ENCODE data around the gene FUT3.

Gene FUT3

DNA sequence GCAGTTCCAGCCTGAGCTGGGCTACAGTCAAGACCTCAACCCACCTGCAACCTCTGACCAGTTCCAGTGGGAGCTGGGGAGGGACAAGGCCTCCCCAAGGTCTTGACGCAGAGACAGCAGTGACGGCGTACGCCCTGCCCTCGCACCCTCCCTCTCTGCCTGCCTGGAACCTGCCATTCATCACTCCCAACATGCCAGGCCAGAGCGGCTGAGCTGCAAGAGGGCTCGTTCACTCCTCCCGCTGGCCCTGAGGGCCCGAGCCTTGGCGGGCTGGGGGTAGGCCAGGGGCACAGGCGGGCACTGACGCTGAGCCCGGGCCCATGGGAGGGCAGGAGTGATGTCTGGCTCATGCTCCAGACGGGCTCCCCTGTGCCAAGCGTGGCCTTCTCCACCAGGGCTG lies 44.2 kb upstream of the FUT3 start:
- no peaks in the 10 kb centered on the region for H3K27me3 ChIP-seq (ENCODE audit: insufficient read depth, low read length, poor library complexity, severe bottlenecking)
- TF ChIP-seq, protein P1, sequence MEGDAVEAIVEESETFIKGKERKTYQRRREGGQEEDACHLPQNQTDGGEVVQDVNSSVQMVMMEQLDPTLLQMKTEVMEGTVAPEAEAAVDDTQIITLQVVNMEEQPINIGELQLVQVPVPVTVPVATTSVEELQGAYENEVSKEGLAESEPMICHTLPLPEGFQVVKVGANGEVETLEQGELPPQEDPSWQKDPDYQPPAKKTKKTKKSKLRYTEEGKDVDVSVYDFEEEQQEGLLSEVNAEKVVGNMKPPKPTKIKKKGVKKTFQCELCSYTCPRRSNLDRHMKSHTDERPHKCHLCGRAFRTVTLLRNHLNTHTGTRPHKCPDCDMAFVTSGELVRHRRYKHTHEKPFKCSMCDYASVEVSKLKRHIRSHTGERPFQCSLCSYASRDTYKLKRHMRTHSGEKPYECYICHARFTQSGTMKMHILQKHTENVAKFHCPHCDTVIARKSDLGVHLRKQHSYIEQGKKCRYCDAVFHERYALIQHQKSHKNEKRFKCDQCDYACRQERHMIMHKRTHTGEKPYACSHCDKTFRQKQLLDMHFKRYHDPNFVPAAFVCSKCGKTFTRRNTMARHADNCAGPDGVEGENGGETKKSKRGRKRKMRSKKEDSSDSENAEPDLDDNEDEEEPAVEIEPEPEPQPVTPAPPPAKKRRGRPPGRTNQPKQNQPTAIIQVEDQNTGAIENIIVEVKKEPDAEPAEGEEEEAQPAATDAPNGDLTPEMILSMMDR (conservative IDR thresholded peaks at IDR 0.05; ENCODE audit: low read length), result no peak
- TF ChIP-seq EZH2phosphoT487 (IDR thresholded peaks at IDR 0.05; ENCODE audit: borderline replicate concordance), result no peak

GRCh38 chr19:5894704-5895349 lies 43.6 kb upstream of the FUT3 start:
- H3K27me3 ChIP-seq (ENCODE audit: insufficient read depth, low read length, poor library complexity, severe bottlenecking), result no peaks in the 10 kb centered on the region
- peaks cover 4% of the 10 kb centered on the region for H4K20me1 ChIP-seq (ENCODE audit: insufficient read depth, low read length, poor library complexity, severe bottlenecking)
- peaks cover 19% of the 10 kb centered on the region; the same call in 1 of the 2 replicates for H3K79me2 ChIP-seq (ENCODE audit: insufficient read depth, low read length)
- no peaks in the 10 kb centered on the region for H3K4me1 ChIP-seq (ENCODE audit: insufficient read depth, low read length, poor library complexity, severe bottlenecking)
- no peak for TF ChIP-seq EZH2phosphoT487 (IDR thresholded peaks at IDR 0.05; ENCODE audit: borderline replicate concordance)
- no peaks in the 10 kb centered on the region for H3K9me2 ChIP-seq (replicated peaks; ENCODE audit: low read depth, low read length)
- peaks cover 18% of the 10 kb centered on the region; the same call in 1 of the 2 replicates for H3K36me3 ChIP-seq (ENCODE audit: insufficient read depth, low read length)
- H2AFZ ChIP-seq (ENCODE audit: low read length), result no peak overlapping the region
- H3K4me2 ChIP-seq (ENCODE audit: low read depth, low read length, poor library complexity, severe bottlenecking), result no peak overlapping the region
- no peak overlapping the region for H3K4me3 ChIP-seq (ENCODE audit: low read length, poor library complexity, severe bottlenecking)
- H3K9me3 ChIP-seq (ENCODE audit: insufficient read depth, low read depth, low read length), result no peaks in the 10 kb centered on the region
- H3F3A ChIP-seq (ENCODE audit: low read depth), result no peaks in the 10 kb centered on the region
- H3K9ac ChIP-seq (ENCODE audit: low read depth, low read length, poor library complexity, severe bottlenecking), result no peak overlapping the region

More for the DNA sequence above, 44.2 kb upstream of the FUT3 start:
- H3K9me3 ChIP-seq (ENCODE audit: insufficient read depth, low read depth, low read length), result no peaks in the 10 kb centered on the region
- no peak overlapping the region for H3K4me3 ChIP-seq (ENCODE audit: low read length, poor library complexity, severe bottlenecking)
- H3K9me2 ChIP-seq (replicated peaks; ENCODE audit: low read depth, low read length), result no peaks in the 10 kb centered on the region
- peaks cover 7% of the 10 kb centered on the region for H4K20me1 ChIP-seq (ENCODE audit: insufficient read depth, low read length, poor library complexity, severe bottlenecking)
- no peak overlapping the region for H3K4me2 ChIP-seq (ENCODE audit: low read depth, low read length, poor library complexity, severe bottlenecking)
- no peak overlapping the region for H3K9ac ChIP-seq (ENCODE audit: low read depth, low read length, poor library complexity, severe bottlenecking)
- peaks cover 25% of the 10 kb centered on the region; the same call in 1 of the 2 replicates for H3K79me2 ChIP-seq (ENCODE audit: insufficient read depth, low read length)
- H3F3A ChIP-seq (ENCODE audit: low read depth), result no peaks in the 10 kb centered on the region
- H3K36me3 ChIP-seq (ENCODE audit: insufficient read depth, low read length), result peaks cover 18% of the 10 kb centered on the region; the same call in 1 of the 2 replicates
- no peaks in the 10 kb centered on the region for H3K4me1 ChIP-seq (ENCODE audit: insufficient read depth, low read length, poor library complexity, severe bottlenecking)
- H2AFZ ChIP-seq (ENCODE audit: low read length), result no peak overlapping the region

- Histone ChIP-seq H3K4me1 (ENCODE audit: insufficient read depth, low read length, poor library complexity, severe bottlenecking) (no peaks in the 10 kb centered on the region), H3K79me2 (ENCODE audit: insufficient read depth, low read length) (peaks cover 17% of the 10 kb centered on the region; the same call in 1 of the 2 replicates), H3K4me3 (ENCODE audit: low read length, poor library complexity, severe bottlenecking) (no peak overlapping the region), H3F3A (ENCODE audit: low read depth) (no peaks in the 10 kb centered on the region), H3K27me3 (ENCODE audit: insufficient read depth, low read length, poor library complexity, severe bottlenecking) (no peaks in the 10 kb centered on the region), H4K20me1 (ENCODE audit: insufficient read depth, low read length, poor library complexity, severe bottlenecking) (peaks cover 4% of the 10 kb centered on the region), H3K36me3 (ENCODE audit: insufficient read depth, low read length) (peaks cover 18% of the 10 kb centered on the region; the same call in 1 of the 2 replicates), H3K9ac (ENCODE audit: low read depth, low read length, poor library complexity, severe bottlenecking) (no peak overlapping the region), H3K9me2 (replicated peaks; ENCODE audit: low read depth, low read length) (no peaks in the 10 kb centered on the region), H2AFZ (ENCODE audit: low read length) (no peak overlapping the region), H3K9me3 (ENCODE audit: insufficient read depth, low read depth, low read length) (no peaks in the 10 kb centered on the region), H3K4me2 (ENCODE audit: low read depth, low read length, poor library complexity, severe bottlenecking) (no peak overlapping the region)
- TF ChIP-seq, protein P1 (conservative IDR thresholded peaks at IDR 0.05; ENCODE audit: low read length), result no peak
- no peak for TF ChIP-seq EZH2phosphoT487 (IDR thresholded peaks at IDR 0.05; ENCODE audit: borderline replicate concordance)
Measured at GRCh38 chr19:5893907-5894703, 42.9 kb upstream of the FUT3 start.
